SK-N-MC (cell line): Measurements from ENCODE around the gene KCNH1.

Experiments used
- EZH2 ChIP-seq: fragments of 200-600 bp; sonication (generic); IDR thresholded peaks from one replicate; pipeline ENCODE4 v1.6.1; 2017; ENCODE audit warnings: antibody characterized with exemption
- FOXP2 ChIP-seq: optimal IDR thresholded peaks from 2 replicates; pipeline ENCODE3; 2011; ENCODE audit warnings: mild to moderate bottlenecking, moderate library complexity; ENCODE audit not compliant: insufficient read depth; ENCODE audit errors: extremely low read length, control extremely low read depth
- POLR2AphosphoS5 ChIP-seq: IDR thresholded peaks from 2 replicates; pipeline ENCODE4 v1.6.1; 2012; ENCODE audit warnings: mild to moderate bottlenecking, low read depth, low read length, borderline replicate concordance

DNA sequence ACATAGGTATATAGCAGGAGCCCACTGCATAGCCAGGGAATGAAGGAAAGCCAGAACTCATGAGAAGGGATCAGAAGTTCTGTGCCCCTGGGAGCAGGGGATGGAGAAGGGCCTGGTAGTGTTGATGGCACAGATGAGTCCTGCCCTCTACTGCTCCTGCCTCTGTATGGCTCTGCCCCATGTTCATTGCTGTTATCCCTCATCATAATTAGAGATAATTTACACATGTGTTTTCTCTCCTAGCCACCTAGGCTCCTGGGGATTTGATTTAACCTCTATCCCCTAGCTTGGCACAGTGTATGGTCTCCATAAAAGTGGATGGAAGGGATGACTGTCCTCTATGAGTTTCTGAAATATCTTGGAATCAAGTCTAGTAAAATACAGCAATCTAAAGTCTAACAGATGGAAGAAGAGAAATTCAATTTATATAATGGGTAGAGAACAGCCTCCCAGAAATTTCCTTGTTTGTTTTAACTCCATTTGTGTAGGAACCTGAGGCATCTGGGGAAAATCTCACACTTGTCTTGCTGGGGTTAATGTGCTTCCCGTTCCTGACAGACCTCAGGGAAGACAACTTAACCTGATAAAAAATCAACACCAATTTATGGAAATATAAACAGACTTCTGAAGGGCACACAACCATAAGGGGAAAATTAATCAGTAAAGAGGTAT is 411.4 kb downstream of the KCNH1 start:
- no peak for TF ChIP-seq POLR2AphosphoS5
- no peak for TF ChIP-seq EZH2
- TF ChIP-seq FOXP2 = no peak
